HCT116 (cell line): ENCODE results near the gene USP24. TPM values are rescaled to one million over a fixed set of nuclear protein-coding genes. Genes with fewer than 3 reads are reported as not detected.

Source experiments
- ATAC-seq: fragments of 200-7000 bp; cut with Tn5 transposase; 2 replicates; pipeline ENCODE4 v1.9.1; 2020; ENCODE audit warnings: mild to moderate bottlenecking, moderate library complexity
- BruUV-seq: library from RNA; stranded (reverse); fragments of 400-500 nt; replicated peaks from 2 replicates; lab custom pipeline; 2021; lab: Mats Ljungman, UMichigan
- CTCF ChIA-PET: fragments of 300-600 bp; sonication (Branson Sonifier 250); formaldehyde crosslinking; loops from one replicate; lab custom pipeline; 2021; ENCODE audit warnings: antibody characterized with exemption; lab: Charles Lee
- POLR2A ChIA-PET: fragments of 300-600, 350-600 bp; sonication (Branson Sonifier 250); formaldehyde crosslinking; loops from one replicate; lab custom pipeline; 2021; ENCODE audit warnings: antibody characterized with exemption; lab: Charles Lee
- RAD21 ChIA-PET, 2 experiments: fragments of 300-600 bp; sonication (Branson Sonifier 250); formaldehyde crosslinking; loops; one replicate each; lab custom pipeline; 2023; ENCODE audit warnings: low total read pairs in 2 of 2; ENCODE audit not compliant: uncharacterized antibody in 2 of 2, unreplicated experiment in 2 of 2, low non-redundant PET in 1 of 2; lab: Charles Lee
- DNase-seq: peaks from one replicate; pipeline ENCODE4 v3.0.0-alpha.2; 2010; ENCODE audit warnings: low read depth, low spot score
- H2AFZ ChIP-seq: fragments of 200-600 bp; shearing (Covaris generic), sonication (generic); 2 replicates; pipeline ENCODE4 v1.6.1; 2017; ENCODE audit warnings: low read depth, mixed run types, mixed read lengths, antibody characterized with exemption, low read length; ENCODE audit not compliant: poor library complexity, severe bottlenecking
- H3K27ac ChIP-seq: 2 replicates; pipeline ENCODE4 v1.5.1; 2012; ENCODE audit warnings: low read depth, low read length
- H3K27me3 ChIP-seq: fragments of 200-600 bp; sonication (generic); 2 replicates; pipeline ENCODE4 v1.6.1; 2016; ENCODE audit warnings: mixed run types, low read length, mixed read lengths; ENCODE audit not compliant: insufficient read depth
- H3K36me3 ChIP-seq, 2 experiments: fragments of 200-500 bp in 1 of 2; fragments of 200-600 bp in 1 of 2; sonication (Bioruptor generic) in 1 of 2; sonication (generic) in 1 of 2; 2 replicates each; pipeline versions ENCODE4 v1.5.1 to v1.6.1; 2014 to 2016; ENCODE audit warnings: low read length in 2 of 2, inconsistent platforms in 1 of 2, mixed read lengths in 1 of 2, mixed run types in 1 of 2; ENCODE audit not compliant: insufficient read depth in 2 of 2, control insufficient read depth in 1 of 2
- H3K4me1 ChIP-seq, 2 experiments: fragments of 200-600 bp in 1 of 2; sonication (generic) in 1 of 2; 2 replicates each; pipeline versions ENCODE4 v1.5.1 to v1.6.1; 2012 to 2017; ENCODE audit warnings: low read length in 2 of 2, inconsistent platforms in 1 of 2, mild to moderate bottlenecking in 1 of 2, mixed read lengths in 1 of 2, mixed run types in 1 of 2, moderate library complexity in 1 of 2; ENCODE audit not compliant: insufficient read depth in 2 of 2, control insufficient read depth in 1 of 2
- H3K4me2 ChIP-seq: fragments of 200-600 bp; sonication (generic); 2 replicates; pipeline ENCODE4 v1.6.1; 2017; ENCODE audit warnings: mixed run types, low read length, mixed read lengths
- H3K4me3 ChIP-seq, 2 experiments: fragments of 200-600 bp in 1 of 2; sonication (generic) in 1 of 2; replicated peaks in 1 of 2; 2 replicates each; pipeline ENCODE4 v1.5.1; 2011 to 2016; ENCODE audit warnings: low read length in 2 of 2, control low read depth in 1 of 2, low read depth in 1 of 2, mild to moderate bottlenecking in 1 of 2, mixed read lengths in 1 of 2, mixed run types in 1 of 2
- H3K79me2 ChIP-seq: fragments of 200-600 bp; sonication (generic); 2 replicates; pipeline ENCODE4 v1.6.1; 2017; ENCODE audit warnings: mild to moderate bottlenecking, mixed run types, low read length, moderate library complexity, mixed read lengths; ENCODE audit not compliant: insufficient read depth
- H3K9ac ChIP-seq: fragments of 200-600 bp; sonication (generic); 2 replicates; pipeline ENCODE4 v1.6.1; 2016; ENCODE audit warnings: low read length, mixed read lengths
- H3K9me2 ChIP-seq: fragments of 200-600 bp; sonication (generic), shearing (Covaris generic); 2 replicates; pipeline ENCODE4 v1.6.1; 2017; ENCODE audit warnings: mixed run types, mild to moderate bottlenecking, moderate library complexity; ENCODE audit not compliant: insufficient read depth
- H3K9me3 ChIP-seq, 2 experiments: fragments of 200-500 bp in 1 of 2; fragments of 200-600 bp in 1 of 2; sonication (Bioruptor generic) in 1 of 2; sonication (generic) in 1 of 2; 2 replicates each; pipeline ENCODE4 v1.6.1; 2014 to 2017; ENCODE audit warnings: low read length in 2 of 2, mixed read lengths in 2 of 2, inconsistent platforms in 1 of 2, low read depth in 1 of 2, mild to moderate bottlenecking in 1 of 2, mixed run types in 1 of 2, moderate library complexity in 1 of 2; ENCODE audit not compliant: control insufficient read depth in 1 of 2, insufficient read depth in 1 of 2
- H4K20me1 ChIP-seq: fragments of 200-600 bp; sonication (generic), shearing (Covaris generic); 2 replicates; pipeline ENCODE4 v1.6.1; 2017; ENCODE audit warnings: mixed run types, mild to moderate bottlenecking, moderate library complexity; ENCODE audit not compliant: insufficient read depth
- CEBPB ChIP-seq: IDR thresholded peaks from 2 replicates; pipeline ENCODE4 v1.6.1; 2012; ENCODE audit warnings: low read depth
- EGR1 ChIP-seq: IDR thresholded peaks from 2 replicates; pipeline ENCODE4 v1.6.1; 2012; ENCODE audit warnings: low read depth
- EZH2 ChIP-seq: fragments of 200-600 bp; sonication (generic); IDR thresholded peaks from 2 replicates; pipeline ENCODE4 v1.6.1; 2017; ENCODE audit warnings: antibody characterized with exemption, mixed run types
- EZH2phosphoT487 ChIP-seq: fragments of 200-600 bp; IDR thresholded peaks from 2 replicates; pipeline ENCODE4 v1.6.1; 2018; ENCODE audit warnings: antibody characterized with exemption, borderline replicate concordance
- MAX ChIP-seq: IDR thresholded peaks from 2 replicates; pipeline ENCODE4 v1.6.1; 2012
- POLR2A ChIP-seq: IDR thresholded peaks from 2 replicates; pipeline ENCODE4 v1.7.0; 2011; ENCODE audit warnings: borderline replicate concordance; ENCODE audit not compliant: insufficient read depth, insufficient read length; ENCODE audit errors: extremely low read depth
- POLR2AphosphoS5 ChIP-seq: IDR thresholded peaks from 2 replicates; pipeline ENCODE4 v1.6.1; 2011; ENCODE audit warnings: mild to moderate bottlenecking, low read depth, low read length, moderate library complexity
- RAD21 ChIP-seq: IDR thresholded peaks from 2 replicates; pipeline ENCODE4 v1.6.1; 2012; ENCODE audit warnings: low read depth, mild to moderate bottlenecking
- REST ChIP-seq: IDR thresholded peaks from 2 replicates; pipeline ENCODE4 v1.6.1; 2012; ENCODE audit warnings: low read depth
- SIN3A ChIP-seq: IDR thresholded peaks from 2 replicates; pipeline ENCODE4 v1.6.1; 2012; ENCODE audit warnings: low read depth
- SP1 ChIP-seq: IDR thresholded peaks from 2 replicates; pipeline ENCODE4 v1.6.1; 2012; ENCODE audit warnings: low read depth
- SRF ChIP-seq: IDR thresholded peaks from 2 replicates; pipeline ENCODE4 v1.6.1; 2012; ENCODE audit warnings: low read depth
- YY1 ChIP-seq: IDR thresholded peaks from 2 replicates; pipeline ENCODE4 v1.6.1; 2011; ENCODE audit warnings: low read length, low read depth, moderate library complexity, mild to moderate bottlenecking; ENCODE audit not compliant: insufficient replicate concordance; ENCODE audit errors: extremely low read depth
- ZNF274 ChIP-seq: fragments of 200-500 bp; sonication (Bioruptor generic); IDR thresholded peaks from 2 replicates; pipeline ENCODE4 v1.6.1; 2014; ENCODE audit warnings: mild to moderate bottlenecking, low read depth, low read length, inconsistent platforms
- intact Hi-C: fragments of 100-400 bp; cut with micrococcal nuclease; formaldehyde crosslinking; loops from 2 replicates; pipeline ENCODE4 v1.10.0; 2022
- total RNA-seq: library from RNA; stranded (reverse); gene quantifications from one replicate; pipeline ENCODE4 v1.2.1, GENCODE V29; 2021; ENCODE audit not compliant: unreplicated experiment
- TF ChIP-seq, protein P1 (sequence below): IDR thresholded peaks from 2 replicates; pipeline ENCODE4 v1.6.1; 2011; ENCODE audit warnings: mild to moderate bottlenecking, low read length, moderate library complexity; ENCODE audit not compliant: insufficient replicate concordance; ENCODE audit errors: extremely low read depth
- TF ChIP-seq, protein P2 (sequence below): IDR thresholded peaks from 2 replicates; pipeline ENCODE4 v1.6.1; 2012
- TF ChIP-seq, protein P3 (sequence below), 3 experiments: fragments of 200-600 bp in 1 of 3; sonication (generic) in 1 of 3; IDR thresholded peaks in 2 of 3; conservative IDR thresholded peaks in 1 of 3; 2 replicates each; pipeline ENCODE4 v1.5.1; 2012 to 2017; ENCODE audit warnings: low read depth in 2 of 3, low read length in 2 of 3, antibody characterized with exemption in 1 of 3, borderline replicate concordance in 1 of 3, control low read depth in 1 of 3, mild to moderate bottlenecking in 1 of 3, mixed read lengths in 1 of 3, mixed run types in 1 of 3, moderate library complexity in 1 of 3; ENCODE audit not compliant: insufficient read depth in 1 of 3

The USP24 gene
- total RNA-seq, 1 experiment from 2014 or later, result 34.2 TPM

DNA sequence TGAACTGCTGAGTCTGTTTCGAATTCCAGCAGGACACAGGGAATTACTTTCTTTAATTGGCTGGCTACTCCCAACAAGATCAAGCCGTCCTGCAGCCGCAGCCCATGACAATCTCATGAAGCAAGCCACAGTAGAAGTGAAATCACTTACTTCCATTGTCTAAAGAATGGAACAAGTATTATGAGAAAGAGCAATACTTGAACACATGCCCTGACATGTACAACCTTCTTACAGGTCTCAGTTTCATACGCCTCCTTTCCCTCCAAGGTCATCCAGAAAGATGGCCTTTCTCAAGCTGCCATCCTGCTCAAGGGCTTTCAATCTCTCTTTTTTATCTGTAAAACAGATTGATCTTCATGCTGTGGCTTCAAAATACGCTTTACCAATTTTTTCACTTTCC, 90.7 kb downstream of the USP24 start (continued):
- TF ChIP-seq, protein P1, sequence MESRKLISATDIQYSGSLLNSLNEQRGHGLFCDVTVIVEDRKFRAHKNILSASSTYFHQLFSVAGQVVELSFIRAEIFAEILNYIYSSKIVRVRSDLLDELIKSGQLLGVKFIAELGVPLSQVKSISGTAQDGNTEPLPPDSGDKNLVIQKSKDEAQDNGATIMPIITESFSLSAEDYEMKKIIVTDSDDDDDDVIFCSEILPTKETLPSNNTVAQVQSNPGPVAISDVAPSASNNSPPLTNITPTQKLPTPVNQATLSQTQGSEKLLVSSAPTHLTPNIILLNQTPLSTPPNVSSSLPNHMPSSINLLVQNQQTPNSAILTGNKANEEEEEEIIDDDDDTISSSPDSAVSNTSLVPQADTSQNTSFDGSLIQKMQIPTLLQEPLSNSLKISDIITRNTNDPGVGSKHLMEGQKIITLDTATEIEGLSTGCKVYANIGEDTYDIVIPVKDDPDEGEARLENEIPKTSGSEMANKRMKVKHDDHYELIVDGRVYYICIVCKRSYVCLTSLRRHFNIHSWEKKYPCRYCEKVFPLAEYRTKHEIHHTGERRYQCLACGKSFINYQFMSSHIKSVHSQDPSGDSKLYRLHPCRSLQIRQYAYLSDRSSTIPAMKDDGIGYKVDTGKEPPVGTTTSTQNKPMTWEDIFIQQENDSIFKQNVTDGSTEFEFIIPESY, result no peak
- TF ChIP-seq EGR1, result no peak
- TF ChIP-seq YY1, result no peak
- no peak for TF ChIP-seq SRF
- TF ChIP-seq EZH2phosphoT487, result no peak

GRCh38 chr1:55120538-55120937, 94.6 kb downstream of the USP24 start:
- no peaks in the 10 kb centered on the region for H3K9me3 ChIP-seq
- CTCF ChIA-PET, result no interaction called here
- ATAC-seq (no peak), DNase-seq (no peak)
- H3K27me3 ChIP-seq, result no peaks in the 10 kb centered on the region
- intact Hi-C loops, result no loop called here
- H2AFZ ChIP-seq, result no peak overlapping the region
- RAD21 ChIA-PET, result no interaction called here
- H3K79me2 ChIP-seq, result peaks cover 6% of the 10 kb centered on the region; the same call in 1 of the 2 replicates
- no peak overlapping the region for H3K4me2 ChIP-seq
- peaks cover 41 to 64% of the 10 kb centered on the region in 2 experiments for H3K36me3 ChIP-seq
- BruUV-seq, result no TSS peak
- POLR2A ChIA-PET, result no interaction called here
- no peak overlapping the region for H3K4me3 ChIP-seq
- no peaks in the 10 kb centered on the region; the same call in 1 of the 2 replicates for H4K20me1 ChIP-seq
- no peak overlapping the region for H3K9ac ChIP-seq
- no peaks in the 10 kb centered on the region for H3K4me1 ChIP-seq
- no peak overlapping the region for H3K27ac ChIP-seq
- no peaks in the 10 kb centered on the region for H3K9me2 ChIP-seq
- TF ChIP-seq EZH2phosphoT487, result no peak
- no peak for TF ChIP-seq REST
- TF ChIP-seq, protein P2, sequence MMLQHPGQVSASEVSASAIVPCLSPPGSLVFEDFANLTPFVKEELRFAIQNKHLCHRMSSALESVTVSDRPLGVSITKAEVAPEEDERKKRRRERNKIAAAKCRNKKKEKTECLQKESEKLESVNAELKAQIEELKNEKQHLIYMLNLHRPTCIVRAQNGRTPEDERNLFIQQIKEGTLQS, result no peak
- TF ChIP-seq YY1, result no peak
- TF ChIP-seq ZNF274, result no peak
- TF ChIP-seq MAX, result no peak
- no peak for TF ChIP-seq RAD21
- no peak for TF ChIP-seq POLR2AphosphoS5
- no peak for TF ChIP-seq CEBPB
- TF ChIP-seq, protein P3, sequence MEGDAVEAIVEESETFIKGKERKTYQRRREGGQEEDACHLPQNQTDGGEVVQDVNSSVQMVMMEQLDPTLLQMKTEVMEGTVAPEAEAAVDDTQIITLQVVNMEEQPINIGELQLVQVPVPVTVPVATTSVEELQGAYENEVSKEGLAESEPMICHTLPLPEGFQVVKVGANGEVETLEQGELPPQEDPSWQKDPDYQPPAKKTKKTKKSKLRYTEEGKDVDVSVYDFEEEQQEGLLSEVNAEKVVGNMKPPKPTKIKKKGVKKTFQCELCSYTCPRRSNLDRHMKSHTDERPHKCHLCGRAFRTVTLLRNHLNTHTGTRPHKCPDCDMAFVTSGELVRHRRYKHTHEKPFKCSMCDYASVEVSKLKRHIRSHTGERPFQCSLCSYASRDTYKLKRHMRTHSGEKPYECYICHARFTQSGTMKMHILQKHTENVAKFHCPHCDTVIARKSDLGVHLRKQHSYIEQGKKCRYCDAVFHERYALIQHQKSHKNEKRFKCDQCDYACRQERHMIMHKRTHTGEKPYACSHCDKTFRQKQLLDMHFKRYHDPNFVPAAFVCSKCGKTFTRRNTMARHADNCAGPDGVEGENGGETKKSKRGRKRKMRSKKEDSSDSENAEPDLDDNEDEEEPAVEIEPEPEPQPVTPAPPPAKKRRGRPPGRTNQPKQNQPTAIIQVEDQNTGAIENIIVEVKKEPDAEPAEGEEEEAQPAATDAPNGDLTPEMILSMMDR (IDR thresholded peaks at IDR 0.05 in 2 of 3, conservative IDR thresholded peaks at IDR 0.05 in 1 of 3; ENCODE audit: borderline replicate concordance in 1 of 3, insufficient read depth in 1 of 3, low read depth in 2 of 3, low read length in 2 of 3), result no peak
- TF ChIP-seq EZH2, result no peak
- no peak for TF ChIP-seq SP1
- TF ChIP-seq EGR1, result no peak
- TF ChIP-seq SIN3A, result no peak
- TF ChIP-seq POLR2A, result no peak
